Aorta (tissue), 5 donors: ENCODE measurements around the gene GDPD5. TPM values are rescaled to one million over a fixed set of nuclear protein-coding genes. Genes with fewer than 3 reads are reported as not detected.
A peak's percentile ranks its signal among the peaks of the same experiment; 100 is the strongest.

ENCODE experiments used
- ATAC-seq: fragments of 200-7000 bp; cut with Tn5 transposase; one replicate; pipeline ENCODE4 v1.9.1; 2022; ENCODE audit warnings: moderate library complexity; ENCODE audit not compliant: low FRiP score
- DNase-seq, 2 donors: peaks; one replicate each; pipeline ENCODE4 v3.0.0-alpha.2; 2020
- H3K27ac ChIP-seq, 2 donors: one replicate each; pipeline ENCODE4 v1.5.1; 2013; ENCODE audit warnings: low read length in 2 of 2, mild to moderate bottlenecking in 2 of 2, moderate library complexity in 2 of 2, control low read depth in 1 of 2, inconsistent platforms in 1 of 2, low read depth in 1 of 2
- H3K27me3 ChIP-seq, 2 donors: one replicate each; pipeline ENCODE4 v1.6.1; 2013; ENCODE audit warnings: control low read depth in 1 of 2, low read length in 1 of 2, mild to moderate bottlenecking in 1 of 2, moderate library complexity in 1 of 2; ENCODE audit not compliant: insufficient read depth in 2 of 2, control insufficient read depth in 1 of 2
- H3K36me3 ChIP-seq, 2 donors: one replicate each; pipeline ENCODE4 v1.6.1; 2013; ENCODE audit warnings: control low read depth in 1 of 2, low read length in 1 of 2, mild to moderate bottlenecking in 1 of 2; ENCODE audit not compliant: insufficient read depth in 2 of 2, control insufficient read depth in 1 of 2
- H3K4me1 ChIP-seq, 2 donors: one replicate each; pipeline ENCODE4 v1.6.1; 2013; ENCODE audit warnings: low read length in 2 of 2, control low read depth in 1 of 2, mild to moderate bottlenecking in 1 of 2, moderate library complexity in 1 of 2; ENCODE audit not compliant: insufficient read depth in 2 of 2, control insufficient read depth in 1 of 2
- H3K4me3 ChIP-seq, 2 donors: one replicate each; pipeline ENCODE4 v1.5.1; 2013; ENCODE audit warnings: low read length in 2 of 2, control low read depth in 1 of 2, mild to moderate bottlenecking in 1 of 2
- H3K9me3 ChIP-seq: one replicate; pipeline ENCODE4 v1.6.1; 2013; ENCODE audit warnings: mild to moderate bottlenecking, low read length; ENCODE audit not compliant: control insufficient read depth
- WGBS, 2 donors: extraction: QIAGEN DNeasy Blood & Tissue Kit; methylation state at CpG; one replicate each; pipeline ENCODE4 v1.1.7; 2013; 5-methylcytosine and 5-hydroxymethylcytosine counted together
- intact Hi-C, 2 donors: fragments of 100-400 bp; cut with DNase I; formaldehyde crosslinking; loops; one replicate each; pipeline versions ENCODE4 v1.14.2 to v1.15.0; 2022
- polyA plus RNA-seq, 2 donors: library from polyadenylated mRNA; stranded (reverse); fragments of 200-250 nt; gene quantifications; one replicate each; pipeline ENCODE4 v1.2.3, GENCODE V29; 2013
- total RNA-seq, 2 donors: library from RNA; stranded (reverse); fragmentation: NEBNext Ultra II Directional; extraction: Animal tissue kit (Norgen Biotek cat#: 25700); gene quantifications; one replicate each; pipeline ENCODE4 v1.2.1, GENCODE V29; 2021
- donor health status: healthy with polysubstance abuse.
- donor health status: Bipolar disorder and iron deficiency.
- donor health status: DM: no; HTN: no; CAD: no.
- donor health status: DM: no; HTN: no; CAD: no.
- donor health status: DM: yes; HTN: yes; CAD: no.

The GDPD5 gene
- total and polyA plus RNA-seq, 4 donors, result 3.5 to 53.0 (median 34.2) TPM

GRCh38 chr11:75523811-75524664, 1.7 kb downstream of the GDPD5 start:
- ATAC-seq (no peak), DNase-seq (no peak)
- intact Hi-C loops, result no loop called here
- Histone ChIP-seq H3K4me1 (no peaks in the 10 kb centered on the region), H3K36me3 (no peaks in the 10 kb centered on the region), H3K27ac (no peak overlapping the region), H3K9me3 (no peaks in the 10 kb centered on the region), H3K4me3 (no peak overlapping the region), H3K27me3 (no peaks in the 10 kb centered on the region)
- 78 to 82% methylated on average over 10 of the region's 10 CpGs for WGBS, 2 donors

- Histone ChIP-seq H3K4me3 (no peak overlapping the region), H3K27ac (no peak overlapping the region), H3K4me1 (no peaks in the 10 kb centered on the region), H3K36me3 (no peaks in the 10 kb centered on the region), H3K27me3 (no peaks in the 10 kb centered on the region), H3K9me3 (no peaks in the 10 kb centered on the region)
- 70 to 72% methylated on average over 5 of the region's 5 CpGs for WGBS, 2 donors
- intact Hi-C loops, result no loop called here
- ATAC-seq, result no peak
- no peak for DNase-seq
Measured at GRCh38 chr11:75523189-75523588, 2.6 kb downstream of the GDPD5 start.

- H3K9me3 ChIP-seq, result no peaks in the 10 kb centered on the region
- DNase-seq (no peak), ATAC-seq (no peak)
- no peak overlapping the region for H3K4me3 ChIP-seq
- H3K4me1 ChIP-seq, result no peaks in the 10 kb centered on the region
- no peak overlapping the region for H3K27ac ChIP-seq
- H3K27me3 ChIP-seq, result no peaks in the 10 kb centered on the region
- no peaks in the 10 kb centered on the region for H3K36me3 ChIP-seq
- 93 to 95% methylated on average over 7 of the region's 7 CpGs for WGBS, 2 donors
- intact Hi-C loops, result no loop called here
Measured at GRCh38 chr11:75522286-75523044, 3.3 kb downstream of the GDPD5 start.

- Histone ChIP-seq H3K27me3 (no peaks in the 10 kb centered on the region), H3K27ac (peak overlapping the region in 1 of 2 donors; percentile 14), H3K9me3 (no peaks in the 10 kb centered on the region), H3K36me3 (no peaks in the 10 kb centered on the region), H3K4me3 (no peak overlapping the region), H3K4me1 (no peaks in the 10 kb centered on the region)
- DNase-seq (peak; percentile 86 to 88), ATAC-seq (peak; percentile 78)
- 8 to 11% methylated on average over 7 of the region's 7 CpGs for WGBS, 2 donors
- intact Hi-C loops, result no loop called here
Measured at GRCh38 chr11:75520688-75521087, 5.1 kb downstream of the GDPD5 start.

- no peak overlapping the region for H3K4me3 ChIP-seq
- no peaks in the 10 kb centered on the region for H3K4me1 ChIP-seq
- no peak overlapping the region for H3K27ac ChIP-seq
- DNase-seq (no peak), ATAC-seq (no peak)
- WGBS, 2 donors, result 86 to 88% methylated on average over 9 of the region's 9 CpGs
- intact Hi-C loops, result no loop called here
- no peaks in the 10 kb centered on the region for H3K27me3 ChIP-seq
- H3K9me3 ChIP-seq, result no peaks in the 10 kb centered on the region
- H3K36me3 ChIP-seq, result no peaks in the 10 kb centered on the region
Measured at GRCh38 chr11:75518771-75519653, 6.7 kb downstream of the GDPD5 start.

- WGBS, 2 donors, result 88 to 94% methylated on average over 3 of the region's 3 CpGs
- H3K27me3 ChIP-seq, result no peaks in the 10 kb centered on the region
- ATAC-seq (no peak), DNase-seq (no peak)
- H3K4me3 ChIP-seq, result no peak overlapping the region
- H3K9me3 ChIP-seq, result no peaks in the 10 kb centered on the region
- no peaks in the 10 kb centered on the region for H3K36me3 ChIP-seq
- no peak overlapping the region for H3K27ac ChIP-seq
- intact Hi-C loops, result no loop called here
- H3K4me1 ChIP-seq, result no peaks in the 10 kb centered on the region
Measured at GRCh38 chr11:75518204-75518549, 7.6 kb downstream of the GDPD5 start.

GRCh38 chr11:75516886-75517285, 8.9 kb downstream of the GDPD5 start:
- no peaks in the 10 kb centered on the region for H3K27me3 ChIP-seq
- H3K4me1 ChIP-seq, result no peaks in the 10 kb centered on the region
- no peaks in the 10 kb centered on the region for H3K36me3 ChIP-seq
- 96 to 97% methylated on average over 7 of the region's 7 CpGs for WGBS, 2 donors
- no peak overlapping the region for H3K27ac ChIP-seq
- H3K9me3 ChIP-seq, result no peaks in the 10 kb centered on the region
- no peak overlapping the region for H3K4me3 ChIP-seq
- ATAC-seq (no peak), DNase-seq (no peak)
- intact Hi-C loops, result no loop called here

- Histone ChIP-seq H3K27ac (no peak overlapping the region), H3K4me1 (no peaks in the 10 kb centered on the region), H3K9me3 (no peaks in the 10 kb centered on the region), H3K36me3 (no peaks in the 10 kb centered on the region), H3K27me3 (no peaks in the 10 kb centered on the region), H3K4me3 (no peak overlapping the region)
- DNase-seq (no peak), ATAC-seq (no peak)
- intact Hi-C loops, result no loop called here
- WGBS, 2 donors, result 94 to 95% methylated on average over 3 of the region's 3 CpGs
Measured at GRCh38 chr11:75516140-75516539, 9.6 kb downstream of the GDPD5 start.
